Mononuclear cell (primary cell): ENCODE data around the gene METTL24. TPM values are rescaled to one million over a fixed set of nuclear protein-coding genes. Genes with fewer than 3 reads are reported as not detected.

Experiments used
- H3K27me3 ChIP-seq: 2 replicates; pipeline ENCODE4 v1.6.0; 2011; ENCODE audit warnings: low read length, control low read depth; ENCODE audit not compliant: insufficient read depth
- H3K4me1 ChIP-seq: 2 replicates; pipeline ENCODE4 v1.5.1; 2011; ENCODE audit warnings: mild to moderate bottlenecking, low read length, control low read depth; ENCODE audit not compliant: insufficient read depth
- H3K4me3 ChIP-seq: 2 replicates; pipeline ENCODE4 v1.5.1; 2011; ENCODE audit warnings: mild to moderate bottlenecking, low read length, moderate library complexity
- H3K9me3 ChIP-seq: 2 replicates; pipeline ENCODE4 v1.5.1; 2011; ENCODE audit warnings: low read depth, mild to moderate bottlenecking, control low read depth, low read length
- total RNA-seq: library from RNA; depleted of rRNA; stranded (reverse); fragments of >200 nt; gene quantifications from one replicate; pipeline ENCODE4 v1.2.3, GENCODE V29; 2012

METTL24 gene
- total RNA-seq, 1 donor, result 0.10 TPM

GRCh38 chr6:110368284-110368683, 10.1 kb upstream of the METTL24 start:
- Histone ChIP-seq H3K9me3 (no peaks in the 10 kb centered on the region), H3K4me1 (no peaks in the 10 kb centered on the region), H3K4me3 (no peak overlapping the region)

GRCh38 chr6:110367825-110368224, 9.7 kb upstream of the METTL24 start:
- Histone ChIP-seq H3K9me3 (no peaks in the 10 kb centered on the region), H3K4me3 (no peak overlapping the region), H3K4me1 (no peaks in the 10 kb centered on the region), H3K27me3 (no peaks in the 10 kb centered on the region)

More at GRCh38 chr6:110368284-110368683, 10.1 kb upstream of the METTL24 start:
- no peaks in the 10 kb centered on the region for H3K27me3 ChIP-seq

- Histone ChIP-seq H3K4me3 (no peak overlapping the region), H3K4me1 (no peaks in the 10 kb centered on the region)
Measured at GRCh38 chr6:110366975-110367374, 8.8 kb upstream of the METTL24 start.

GRCh38 chr6:110366256-110366655, 8.1 kb upstream of the METTL24 start:
- H3K4me1 ChIP-seq, result no peaks in the 10 kb centered on the region
- H3K4me3 ChIP-seq, result no peak overlapping the region
- peaks cover 7% of the 10 kb centered on the region for H3K27me3 ChIP-seq
- no peaks in the 10 kb centered on the region for H3K9me3 ChIP-seq

More at GRCh38 chr6:110366975-110367374, 8.8 kb upstream of the METTL24 start:
- Histone ChIP-seq H3K27me3 (peaks cover 7% of the 10 kb centered on the region), H3K9me3 (no peaks in the 10 kb centered on the region)

- Histone ChIP-seq H3K4me3 (no peak overlapping the region), H3K9me3 (no peaks in the 10 kb centered on the region), H3K27me3 (peaks cover 23% of the 10 kb centered on the region), H3K4me1 (no peaks in the 10 kb centered on the region)
Measured at GRCh38 chr6:110364364-110365105, 6.4 kb upstream of the METTL24 start.

- H3K4me1 ChIP-seq, result no peaks in the 10 kb centered on the region
- no peaks in the 10 kb centered on the region for H3K9me3 ChIP-seq
- H3K4me3 ChIP-seq, result no peak overlapping the region
- peaks cover 31% of the 10 kb centered on the region for H3K27me3 ChIP-seq
Measured at GRCh38 chr6:110363748-110364147, 5.6 kb upstream of the METTL24 start.

- no peaks in the 10 kb centered on the region for H3K9me3 ChIP-seq
- H3K4me1 ChIP-seq, result peaks cover 12% of the 10 kb centered on the region
- no peak overlapping the region for H3K4me3 ChIP-seq
- H3K27me3 ChIP-seq, result peaks cover 50% of the 10 kb centered on the region
Measured at GRCh38 chr6:110360676-110361075, 2.5 kb upstream of the METTL24 start.

GRCh38 chr6:110359556-110359955, 1.4 kb upstream of the METTL24 start:
- peaks cover 50% of the 10 kb centered on the region for H3K27me3 ChIP-seq
- no peaks in the 10 kb centered on the region for H3K9me3 ChIP-seq
- peaks cover 12% of the 10 kb centered on the region for H3K4me1 ChIP-seq

GRCh38 chr6:110358553-110359160, 508 bp upstream of the METTL24 start:
- Histone ChIP-seq H3K4me3 (no peak overlapping the region), H3K27me3 (peaks cover 50% of the 10 kb centered on the region), H3K9me3 (no peaks in the 10 kb centered on the region), H3K4me1 (peaks cover 12% of the 10 kb centered on the region)

More at GRCh38 chr6:110359556-110359955, 1.4 kb upstream of the METTL24 start:
- H3K4me3 ChIP-seq, result no peak overlapping the region

- Histone ChIP-seq H3K4me3 (peak overlapping the region; percentile 26), H3K9me3 (no peaks in the 10 kb centered on the region), H3K4me1 (peaks cover 12% of the 10 kb centered on the region), H3K27me3 (peaks cover 45% of the 10 kb centered on the region)
Measured at GRCh38 chr6:110357298-110357663, 868 bp downstream of the METTL24 start.

GRCh38 chr6:110356778-110357177, 1.4 kb downstream of the METTL24 start:
- Histone ChIP-seq H3K27me3 (peaks cover 43% of the 10 kb centered on the region), H3K4me1 (peaks cover 12% of the 10 kb centered on the region), H3K4me3 (no peak overlapping the region), H3K9me3 (no peaks in the 10 kb centered on the region)

GRCh38 chr6:110355727-110356126, 2.4 kb downstream of the METTL24 start:
- Histone ChIP-seq H3K4me3 (no peak overlapping the region), H3K4me1 (peaks cover 12% of the 10 kb centered on the region), H3K27me3 (peaks cover 39% of the 10 kb centered on the region), H3K9me3 (no peaks in the 10 kb centered on the region)

- peaks cover 32% of the 10 kb centered on the region for H3K27me3 ChIP-seq
- H3K9me3 ChIP-seq, result no peaks in the 10 kb centered on the region
- no peak overlapping the region for H3K4me3 ChIP-seq
- H3K4me1 ChIP-seq, result peaks cover 12% of the 10 kb centered on the region
Measured at GRCh38 chr6:110355022-110355421, 3.1 kb downstream of the METTL24 start.

- H3K4me3 ChIP-seq, result no peak overlapping the region
- H3K4me1 ChIP-seq, result peaks cover 12% of the 10 kb centered on the region
- no peaks in the 10 kb centered on the region for H3K9me3 ChIP-seq
- peaks cover 23% of the 10 kb centered on the region for H3K27me3 ChIP-seq
Measured at GRCh38 chr6:110354153-110354552, 4.0 kb downstream of the METTL24 start.

- peaks cover 17% of the 10 kb centered on the region for H3K27me3 ChIP-seq
- no peak overlapping the region for H3K4me3 ChIP-seq
- peaks cover 12% of the 10 kb centered on the region for H3K4me1 ChIP-seq
- no peaks in the 10 kb centered on the region for H3K9me3 ChIP-seq
Measured at GRCh38 chr6:110353457-110354001, 4.6 kb downstream of the METTL24 start.
